Smooth muscle cell (in vitro differentiated cells): ENCODE data around the gene OMA1. TPM values are rescaled to one million over a fixed set of nuclear protein-coding genes. Genes with fewer than 3 reads are reported as not detected.

Experiments
- DNase-seq: peaks from one replicate; lab custom pipeline; 2025; ENCODE audit not compliant: unreplicated experiment; lab: John Stamatoyannopoulos, UW
- H2AFZ ChIP-seq: fragments of 200-600 bp; sonication (generic); 2 replicates; pipeline ENCODE4 v1.6.0; 2016; ENCODE audit warnings: antibody characterized with exemption, low read depth, mild to moderate bottlenecking
- H3F3A ChIP-seq: fragments of 200-600 bp; sonication (generic); 2 replicates; pipeline ENCODE4 v1.6.0; 2017; ENCODE audit warnings: antibody characterized with exemption, low read depth
- H3K27ac ChIP-seq: fragments of 200-600 bp; sonication (generic); 2 replicates; pipeline ENCODE4 v1.5.1; 2016; ENCODE audit warnings: low read depth, mild to moderate bottlenecking
- H3K27me3 ChIP-seq: fragments of 200-600 bp; sonication (generic); 2 replicates; pipeline ENCODE4 v1.6.1; 2016; ENCODE audit warnings: low read depth, mild to moderate bottlenecking
- H3K36me3 ChIP-seq: fragments of 200-600 bp; sonication (generic); 2 replicates; pipeline ENCODE4 v1.5.1; 2016; ENCODE audit warnings: low read depth
- H3K4me1 ChIP-seq: fragments of 200-600 bp; sonication (generic); 2 replicates; pipeline ENCODE4 v1.5.1; 2016; ENCODE audit warnings: low read depth
- H3K4me2 ChIP-seq: fragments of 200-600 bp; sonication (generic); 2 replicates; pipeline ENCODE4 v1.6.0; 2016; ENCODE audit warnings: mild to moderate bottlenecking
- H3K4me3 ChIP-seq: fragments of 200-600 bp; sonication (generic); 2 replicates; pipeline ENCODE4 v1.5.1; 2016; ENCODE audit warnings: mild to moderate bottlenecking
- H3K79me2 ChIP-seq: fragments of 200-600 bp; sonication (generic); 2 replicates; pipeline ENCODE4 v1.6.0; 2016; ENCODE audit warnings: low read depth, mild to moderate bottlenecking
- H3K9ac ChIP-seq: fragments of 200-600 bp; sonication (generic); 2 replicates; pipeline ENCODE4 v1.6.0; 2016; ENCODE audit warnings: low read depth
- H3K9me3 ChIP-seq: fragments of 200-600 bp; sonication (generic); replicated peaks from 2 replicates; pipeline ENCODE4 v1.5.1; 2016; ENCODE audit warnings: low read depth
- H4K20me1 ChIP-seq: fragments of 200-600 bp; sonication (generic); 2 replicates; pipeline ENCODE4 v1.6.0; 2016; ENCODE audit warnings: low read depth
- WGBS: methylation state at CpG from one replicate; pipeline ENCODE4 v1.1.7; 2016; ENCODE audit warnings: low lambda C conversion rate; 5-methylcytosine and 5-hydroxymethylcytosine counted together
- polyA plus RNA-seq: library from polyadenylated mRNA; unstranded; fragments of >200 nt; fragmentation: Nextera tagmentation; extraction: Ambion mirVana; gene quantifications from 2 replicates; pipeline ENCODE4 v1.2.1, GENCODE V29; 2016
- total RNA-seq: library from RNA; depleted of rRNA; stranded (reverse); fragments of >200 nt; gene quantifications from 2 replicates; pipeline ENCODE4 v1.2.3, GENCODE V29; 2014
- TF ChIP-seq, protein P1 (sequence below): fragments of 200-600 bp; sonication (generic); IDR thresholded peaks from 2 replicates; pipeline ENCODE4 v1.5.1; 2017; ENCODE audit warnings: borderline replicate concordance, mild to moderate bottlenecking, antibody characterized with exemption; ENCODE audit not compliant: insufficient read depth, poor library complexity, severe bottlenecking

OMA1 gene
- total and polyA plus RNA-seq, 2 experiments from 2014 or later = 4.4 to 12.5 TPM

DNA sequence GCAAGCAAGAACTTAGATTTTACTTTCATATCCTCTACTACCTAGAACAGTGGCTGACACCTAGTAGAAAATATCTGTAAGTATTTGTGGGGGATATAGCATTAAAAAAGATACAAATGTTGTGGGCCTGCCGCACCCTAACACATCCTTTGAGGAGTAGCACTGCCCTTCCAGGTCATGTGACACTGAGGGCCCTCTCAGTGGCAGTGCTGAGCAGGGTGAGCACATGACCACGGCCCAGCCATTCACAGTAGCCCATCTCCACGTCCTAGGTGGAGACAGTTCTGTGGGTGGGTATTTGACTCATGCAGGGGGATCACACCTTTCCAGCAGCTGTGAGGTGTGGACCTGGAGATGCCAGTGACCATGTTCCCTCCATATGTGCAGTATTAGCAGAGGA is 108.9 kb downstream of the OMA1 start:
- Histone ChIP-seq H3K36me3 (no peaks in the 10 kb centered on the region), H3K9ac (no peak overlapping the region), H3K27ac (no peak overlapping the region), H3K9me3 (no peaks in the 10 kb centered on the region), H3F3A (no peaks in the 10 kb centered on the region), H3K4me3 (no peak overlapping the region), H3K79me2 (no peaks in the 10 kb centered on the region), H3K4me1 (peaks cover 7% of the 10 kb centered on the region), H4K20me1 (no peaks in the 10 kb centered on the region), H3K27me3 (no peaks in the 10 kb centered on the region), H2AFZ (no peak overlapping the region), H3K4me2 (no peak overlapping the region)
- no peak for DNase-seq
- WGBS = 88% methylated on average over 3 of the region's 3 CpGs
- TF ChIP-seq, protein P1, sequence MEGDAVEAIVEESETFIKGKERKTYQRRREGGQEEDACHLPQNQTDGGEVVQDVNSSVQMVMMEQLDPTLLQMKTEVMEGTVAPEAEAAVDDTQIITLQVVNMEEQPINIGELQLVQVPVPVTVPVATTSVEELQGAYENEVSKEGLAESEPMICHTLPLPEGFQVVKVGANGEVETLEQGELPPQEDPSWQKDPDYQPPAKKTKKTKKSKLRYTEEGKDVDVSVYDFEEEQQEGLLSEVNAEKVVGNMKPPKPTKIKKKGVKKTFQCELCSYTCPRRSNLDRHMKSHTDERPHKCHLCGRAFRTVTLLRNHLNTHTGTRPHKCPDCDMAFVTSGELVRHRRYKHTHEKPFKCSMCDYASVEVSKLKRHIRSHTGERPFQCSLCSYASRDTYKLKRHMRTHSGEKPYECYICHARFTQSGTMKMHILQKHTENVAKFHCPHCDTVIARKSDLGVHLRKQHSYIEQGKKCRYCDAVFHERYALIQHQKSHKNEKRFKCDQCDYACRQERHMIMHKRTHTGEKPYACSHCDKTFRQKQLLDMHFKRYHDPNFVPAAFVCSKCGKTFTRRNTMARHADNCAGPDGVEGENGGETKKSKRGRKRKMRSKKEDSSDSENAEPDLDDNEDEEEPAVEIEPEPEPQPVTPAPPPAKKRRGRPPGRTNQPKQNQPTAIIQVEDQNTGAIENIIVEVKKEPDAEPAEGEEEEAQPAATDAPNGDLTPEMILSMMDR = no peak

DNA sequence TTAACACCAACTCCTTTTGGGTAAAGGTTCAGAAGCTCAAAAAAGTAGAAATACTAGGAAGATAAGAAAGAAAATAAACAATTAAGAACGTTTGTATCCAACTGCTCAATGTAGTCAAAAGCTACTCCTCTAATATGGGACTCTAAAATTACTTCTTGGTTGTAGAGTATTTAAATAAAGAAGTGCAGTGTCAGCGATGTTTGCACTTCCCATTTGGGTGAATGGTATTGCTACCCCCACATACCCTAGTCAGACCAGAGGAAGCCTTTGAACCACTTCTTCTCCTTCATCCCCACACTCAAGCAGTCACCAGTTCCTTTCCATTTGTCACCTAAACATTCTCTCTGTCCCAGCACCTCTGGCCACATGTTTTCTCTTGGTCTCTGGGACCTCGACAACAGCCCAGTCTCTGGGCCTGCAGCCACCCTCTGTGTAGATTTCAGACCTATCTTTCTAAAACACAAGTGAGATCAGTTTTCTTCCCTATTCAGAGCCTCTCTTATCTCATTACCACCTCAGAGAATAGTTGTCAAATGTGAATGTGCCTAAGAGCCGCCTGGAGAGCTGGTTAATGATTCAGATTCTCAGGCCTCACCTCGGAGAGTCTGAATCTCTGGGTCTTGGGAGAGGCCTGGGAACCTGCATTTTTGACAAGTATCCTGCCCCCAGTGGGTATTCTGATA is 109.8 kb downstream of the OMA1 start:
- no peak for DNase-seq
- Histone ChIP-seq H2AFZ (no peak overlapping the region), H3K36me3 (no peaks in the 10 kb centered on the region), H3K4me2 (no peak overlapping the region), H3K9ac (no peak overlapping the region), H3K4me3 (no peak overlapping the region), H4K20me1 (no peaks in the 10 kb centered on the region), H3K27me3 (no peaks in the 10 kb centered on the region), H3K4me1 (peaks cover 9% of the 10 kb centered on the region), H3K27ac (no peak overlapping the region), H3F3A (no peaks in the 10 kb centered on the region), H3K9me3 (no peaks in the 10 kb centered on the region), H3K79me2 (no peaks in the 10 kb centered on the region)
- WGBS = 88% methylated on average over 5 of the region's 5 CpGs
- TF ChIP-seq, protein P1 = no peak

DNA sequence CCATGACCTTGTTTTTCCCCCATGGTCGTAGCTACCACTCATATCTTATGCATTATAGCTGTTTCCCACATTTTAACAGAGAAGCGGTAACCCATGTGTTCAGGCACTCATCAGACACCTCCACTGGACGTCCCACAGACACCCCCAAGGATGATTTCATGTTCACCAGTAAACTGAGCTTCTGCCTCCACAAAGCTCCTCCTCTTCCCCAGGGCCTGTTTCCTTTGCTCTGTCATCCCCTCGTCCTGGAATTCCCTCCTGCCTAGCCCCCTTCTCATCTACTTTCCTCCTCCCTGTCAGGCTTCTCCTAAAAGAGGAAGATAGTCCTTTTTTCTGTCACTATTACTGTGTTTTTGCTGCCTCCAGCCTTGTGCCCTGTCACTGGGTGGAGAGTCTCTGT is 111.2 kb downstream of the OMA1 start:
- WGBS = 45% methylated on average over 4 of the region's 4 CpGs
- H2AFZ ChIP-seq = no peak overlapping the region

DNA sequence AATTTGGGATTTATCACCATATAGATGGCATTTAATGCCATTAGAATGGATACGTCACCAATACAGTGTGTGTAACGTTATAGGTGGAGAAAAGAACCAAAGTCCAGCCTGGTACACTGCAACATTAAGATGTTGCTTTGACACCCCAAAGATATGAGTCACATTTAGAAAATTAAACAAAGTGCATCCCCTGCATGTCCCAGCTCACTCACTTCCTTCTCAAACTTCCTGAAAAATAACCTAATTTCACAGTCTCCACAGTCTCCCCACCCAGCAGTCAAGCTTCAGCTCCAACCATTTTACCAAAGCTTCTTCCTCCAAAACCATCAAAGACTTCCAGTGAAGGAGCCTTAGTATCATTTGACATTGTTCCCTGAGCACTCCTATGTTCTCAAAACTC is 111.9 kb downstream of the OMA1 start:
- Histone ChIP-seq H3K4me1 (peaks cover 9% of the 10 kb centered on the region), H3F3A (no peaks in the 10 kb centered on the region), H3K27me3 (no peaks in the 10 kb centered on the region), H2AFZ (no peak overlapping the region), H3K36me3 (no peaks in the 10 kb centered on the region), H3K27ac (no peak overlapping the region), H4K20me1 (no peaks in the 10 kb centered on the region), H3K9me3 (no peaks in the 10 kb centered on the region), H3K4me3 (no peak overlapping the region), H3K9ac (no peak overlapping the region), H3K79me2 (no peaks in the 10 kb centered on the region), H3K4me2 (no peak overlapping the region)
- 93% methylated on average over 2 of the region's 2 CpGs for WGBS
- no peak for DNase-seq
- TF ChIP-seq, protein P1 = no peak

More for the DNA sequence above, 111.2 kb downstream of the OMA1 start:
- no peak overlapping the region for H3K4me3 ChIP-seq
- TF ChIP-seq, protein P1 = no peak
- no peak overlapping the region for H3K27ac ChIP-seq
- no peaks in the 10 kb centered on the region for H3K36me3 ChIP-seq
- H3K9ac ChIP-seq = no peak overlapping the region
- no peaks in the 10 kb centered on the region for H4K20me1 ChIP-seq
- H3K9me3 ChIP-seq = no peaks in the 10 kb centered on the region
- H3K4me2 ChIP-seq = no peak overlapping the region
- no peaks in the 10 kb centered on the region for H3K79me2 ChIP-seq
- H3K27me3 ChIP-seq = no peaks in the 10 kb centered on the region
- H3K4me1 ChIP-seq = peaks cover 9% of the 10 kb centered on the region
- DNase-seq = no peak
- H3F3A ChIP-seq = no peaks in the 10 kb centered on the region
